Small intestine (tissue), 7 donors: Measurements from ENCODE around the gene AHCYL2. TPM values are rescaled to one million over a fixed set of nuclear protein-coding genes. Genes with fewer than 3 reads are reported as not detected.
"Not testable (repeated sequence)": the region's sequence is repeated elsewhere in the genome, so short reads cannot be mapped to it uniquely, and the experiment has no call there.

Source experiments
- DNase-seq, 2 donors: peaks; one replicate each; pipeline versions ENCODE4 v3.0.0 to v3.0.0-alpha.2; 2013
- FAIRE-seq: peaks from 2 replicates; lab custom pipeline; 2012; peaks lifted over from hg19 to GRCh38; lab: Jason Lieb, UNC
- H3K27ac ChIP-seq, 3 donors: one replicate each; pipeline ENCODE4 v1.5.1; 2013; ENCODE audit warnings: low read length in 2 of 3, mild to moderate bottlenecking in 2 of 3, control low read depth in 1 of 3, inconsistent platforms in 1 of 3, low read depth in 1 of 3, moderate library complexity in 1 of 3
- H3K27me3 ChIP-seq, 3 donors: one replicate each; pipeline ENCODE4 v1.6.1; 2013; ENCODE audit warnings: low read length in 3 of 3, inconsistent platforms in 1 of 3; ENCODE audit not compliant: control insufficient read depth in 3 of 3, insufficient read depth in 3 of 3
- H3K36me3 ChIP-seq, 3 donors: one replicate each; pipeline ENCODE4 v1.6.1; 2013; ENCODE audit warnings: low read length in 3 of 3, inconsistent platforms in 1 of 3, low read depth in 1 of 3, mild to moderate bottlenecking in 1 of 3, moderate library complexity in 1 of 3; ENCODE audit not compliant: control insufficient read depth in 3 of 3, insufficient read depth in 2 of 3
- H3K4me1 ChIP-seq, 3 donors: one replicate each; pipeline ENCODE4 v1.6.1; 2013; ENCODE audit warnings: low read length in 2 of 3, inconsistent platforms in 1 of 3, low read depth in 1 of 3, mild to moderate bottlenecking in 1 of 3, moderate library complexity in 1 of 3; ENCODE audit not compliant: control insufficient read depth in 3 of 3, insufficient read depth in 2 of 3
- H3K4me3 ChIP-seq, 3 donors: one replicate each; pipeline ENCODE4 v1.5.1; 2013; ENCODE audit warnings: low read length in 3 of 3, control low read depth in 1 of 3, inconsistent platforms in 1 of 3, low read depth in 1 of 3, mild to moderate bottlenecking in 1 of 3, moderate library complexity in 1 of 3
- H3K9me3 ChIP-seq, 2 donors: one replicate each; pipeline ENCODE4 v1.6.1; 2013; ENCODE audit warnings: low read depth in 1 of 2, low read length in 1 of 2; ENCODE audit not compliant: control insufficient read depth in 2 of 2, insufficient read depth in 1 of 2
- WGBS, 3 donors: extraction: QIAGEN DNeasy Blood & Tissue Kit; methylation state at CpG; one replicate each; pipeline ENCODE4 v1.1.7; 2013; 5-methylcytosine and 5-hydroxymethylcytosine counted together
- polyA plus RNA-seq, 4 donors: library from polyadenylated mRNA; stranded (reverse) in 3 of 4; unstranded in 1 of 4; fragments of 200-250 nt in 3 of 4; fragments of 120-200 nt in 1 of 4; gene quantifications; one replicate each; pipeline versions ENCODE4 v1.2.1 to v1.2.3, GENCODE V29; 2013
- donor health status: healthy with polysubstance abuse.
- donor health status: control.
- donor health status: control.
- donor health status: Bipolar disorder and iron deficiency.
- donor health status: healthy.

Gene AHCYL2
- polyA plus RNA-seq, 4 donors = 18.2 to 25.4 (median 22.3) TPM

DNA sequence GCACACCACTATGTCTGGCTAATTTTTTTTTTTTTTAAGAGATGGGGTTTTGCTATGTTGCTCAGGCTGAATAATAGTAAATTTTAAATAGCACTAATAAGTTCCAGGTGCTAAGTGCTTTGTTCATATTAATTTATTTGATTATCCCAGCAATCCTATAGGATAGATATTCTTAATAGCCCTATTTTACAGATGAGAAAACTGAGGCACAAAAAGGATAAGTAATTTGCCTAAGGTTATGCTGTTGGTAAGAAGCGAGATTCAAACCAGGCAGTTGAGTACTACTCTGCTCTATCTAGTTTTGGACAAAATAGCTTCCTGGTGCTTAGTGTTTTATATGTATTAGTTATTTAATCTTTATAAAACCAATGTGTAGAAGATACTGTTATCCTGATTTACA lies 136.9 kb downstream of the AHCYL2 start:
- H3K36me3 ChIP-seq = no peaks in the 10 kb centered on the region
- WGBS, 3 donors = 97 to 100% (median 100%) methylated on average over 1 of the region's 1 CpG
- FAIRE-seq (no peak), DNase-seq (no peak)
- H3K27me3 ChIP-seq = no peaks in the 10 kb centered on the region
- H3K9me3 ChIP-seq = no peaks in the 10 kb centered on the region
- H3K27ac ChIP-seq = peak overlapping the region in 1 of 3 donors; percentile 69
- no peak overlapping the region for H3K4me3 ChIP-seq
- H3K4me1 ChIP-seq = peaks cover 0 to 11% (median 2%) of the 10 kb centered on the region in 3 donors

DNA sequence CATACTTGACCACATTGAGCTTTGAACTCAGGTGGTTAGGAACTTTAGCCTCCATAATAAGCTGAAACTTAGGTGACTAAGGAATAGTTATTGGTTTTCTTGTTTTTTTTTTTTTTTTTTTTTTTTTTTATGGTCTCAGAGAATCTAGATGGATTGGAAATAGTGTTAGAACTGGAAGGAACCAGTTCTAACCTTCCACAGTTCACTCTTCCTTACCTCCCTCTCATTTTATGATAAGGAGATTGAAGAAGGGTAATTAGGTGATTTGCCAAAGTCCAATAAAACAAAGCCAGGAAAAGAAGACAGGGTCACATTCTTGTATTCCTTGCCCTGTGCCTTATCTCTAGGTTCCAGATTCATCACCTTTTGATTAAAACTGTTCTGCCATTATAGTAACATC lies 137.7 kb downstream of the AHCYL2 start:
- Histone ChIP-seq H3K9me3 (no peaks in the 10 kb centered on the region), H3K27ac (peak overlapping the region in 1 of 3 donors; percentile 69), H3K4me1 (peaks cover 0 to 14% (median 2%) of the 10 kb centered on the region in 3 donors), H3K36me3 (no peaks in the 10 kb centered on the region), H3K4me3 (no peak overlapping the region), H3K27me3 (no peaks in the 10 kb centered on the region)
- no peak for FAIRE-seq
- peak; percentile 65 to 93 for DNase-seq

DNA sequence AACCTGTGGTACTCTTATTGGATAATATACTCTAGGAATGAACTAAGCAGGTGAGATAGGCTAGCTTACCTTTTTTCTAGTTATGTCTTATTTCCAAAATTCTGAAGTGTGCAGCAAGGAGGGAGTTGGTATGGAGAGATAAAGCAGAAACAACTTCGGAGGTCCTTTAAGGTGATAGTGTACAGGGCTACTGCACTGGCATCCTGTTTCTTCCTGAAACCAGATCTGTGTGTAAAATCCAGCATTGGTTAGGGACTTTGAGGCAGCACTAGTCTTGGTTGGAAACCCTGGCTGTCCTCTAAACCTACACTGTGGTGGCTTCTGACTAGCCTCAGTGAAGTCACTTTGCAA lies 142.5 kb downstream of the AHCYL2 start:
- Histone ChIP-seq H3K27ac (peak overlapping the region; percentile 81 to 87 (median 82)), H3K4me3 (no peak overlapping the region), H3K4me1 (peaks cover 0 to 34% (median 0%) of the 10 kb centered on the region in 3 donors), H3K36me3 (no peaks in the 10 kb centered on the region), H3K9me3 (no peaks in the 10 kb centered on the region), H3K27me3 (no peaks in the 10 kb centered on the region)
- FAIRE-seq (no peak), DNase-seq (no peak)
- 48 to 70% (median 48%) methylated on average over 1 of the region's 1 CpG for WGBS, 3 donors

DNA sequence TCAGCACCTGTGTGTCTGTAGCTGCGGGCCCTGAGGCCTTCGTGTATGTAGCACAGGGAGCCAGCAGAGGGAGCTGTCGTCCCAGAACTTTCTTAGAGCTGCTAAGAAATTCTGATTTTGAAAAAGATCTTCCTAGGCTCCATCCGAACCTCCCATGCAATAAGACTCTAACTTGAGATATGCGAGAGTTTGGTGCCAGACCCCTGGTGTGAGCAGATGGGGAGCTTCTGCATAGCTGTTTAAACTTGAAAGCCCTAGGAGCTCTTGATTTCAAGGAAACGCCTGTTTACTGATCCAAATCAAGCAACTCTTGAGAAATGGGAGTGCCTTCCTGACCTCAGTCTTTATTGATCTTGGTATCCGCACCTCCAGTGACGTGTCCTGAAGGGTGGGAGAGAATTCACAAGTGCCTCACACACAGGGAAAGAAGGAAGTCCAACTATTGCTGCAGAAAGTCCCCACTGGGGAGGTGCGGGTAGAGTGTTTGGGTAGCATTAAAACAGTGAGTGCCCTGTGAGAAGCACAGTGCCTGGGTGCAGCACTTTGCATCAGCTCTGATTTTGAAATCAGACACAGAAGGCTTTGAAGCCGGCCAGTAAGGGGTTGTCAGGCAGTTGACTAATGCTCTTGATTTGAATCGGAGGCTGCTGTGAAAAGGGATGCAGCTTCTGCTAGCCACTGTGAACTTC lies 143.0 kb downstream of the AHCYL2 start:
- Histone ChIP-seq H3K27ac (peak overlapping the region; percentile 82 to 91 (median 87)), H3K4me3 (peak overlapping the region; percentile 27 to 61 (median 30))

DNA sequence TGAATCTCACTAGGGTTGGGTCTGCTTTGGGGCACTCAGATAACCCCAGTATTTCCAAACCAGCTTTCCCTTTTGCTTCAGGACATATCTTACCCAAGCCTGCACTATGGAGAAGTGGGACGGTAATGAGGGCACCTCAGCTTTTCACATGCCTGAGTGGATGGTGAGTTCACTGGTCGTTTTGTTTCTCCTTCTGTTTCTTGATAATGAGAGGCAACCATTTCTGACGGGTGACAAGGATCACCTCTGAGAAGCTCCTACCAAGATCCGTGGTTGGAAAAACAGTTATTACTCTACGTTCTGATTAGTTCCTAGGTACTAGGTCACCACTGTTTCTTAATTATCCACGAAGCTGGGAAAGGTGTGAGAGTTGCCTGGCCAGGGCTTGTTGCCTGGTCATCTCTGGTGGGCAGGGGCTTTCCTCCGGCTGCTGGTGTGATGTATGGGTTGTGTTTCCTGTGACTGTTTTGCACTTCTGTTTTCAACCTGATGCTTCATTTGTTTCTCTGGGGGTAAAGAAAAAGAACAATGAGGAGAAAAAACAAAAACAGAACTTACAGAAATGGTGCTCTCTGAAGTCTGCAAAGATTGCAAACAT lies 143.7 kb downstream of the AHCYL2 start:
- Histone ChIP-seq H3K9me3 (no peaks in the 10 kb centered on the region), H3K27ac (peak overlapping the region; percentile 82 to 91 (median 87)), H3K4me3 (peak overlapping the region; percentile 27 to 61 (median 30)), H3K4me1 (peaks cover 0 to 26% (median 0%) of the 10 kb centered on the region in 3 donors), H3K27me3 (no peaks in the 10 kb centered on the region), H3K36me3 (no peaks in the 10 kb centered on the region)
- no peak for DNase-seq
- WGBS, 3 donors = 11 to 40% (median 13%) methylated on average over 7 of the region's 7 CpGs
- no peak for FAIRE-seq

More for the DNA sequence above, 143.0 kb downstream of the AHCYL2 start:
- no peaks in the 10 kb centered on the region for H3K36me3 ChIP-seq
- FAIRE-seq = no peak
- 2 to 11% (median 7%) methylated on average over 11 of the region's 11 CpGs for WGBS, 3 donors
- no peaks in the 10 kb centered on the region for H3K27me3 ChIP-seq
- DNase-seq = peak; percentile 92 to 98
- H3K4me1 ChIP-seq = peaks cover 0 to 30% (median 0%) of the 10 kb centered on the region in 3 donors
- no peaks in the 10 kb centered on the region for H3K9me3 ChIP-seq

DNA sequence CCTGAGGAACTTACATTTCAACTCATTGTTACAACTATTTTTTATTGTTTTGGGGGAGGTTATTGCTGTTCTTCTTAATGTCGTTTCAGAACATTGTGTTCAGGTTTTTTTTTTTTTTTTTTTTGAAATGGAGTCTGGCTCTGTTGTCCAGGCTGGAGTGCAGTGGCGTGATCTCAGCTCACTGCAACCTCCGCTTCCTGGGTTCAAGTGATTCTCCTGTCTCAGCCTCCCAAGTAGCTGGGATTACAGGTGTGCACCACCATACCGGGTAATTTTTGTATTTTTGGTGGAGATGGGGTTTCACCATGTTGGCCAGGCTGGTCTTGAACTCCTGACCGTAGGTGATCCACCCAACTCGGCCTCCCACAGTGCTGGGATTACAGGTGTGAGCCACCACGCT lies 144.6 kb downstream of the AHCYL2 start:
- not testable (repeated sequence) for DNase-seq, FAIRE-seq, H3K4me3 ChIP-seq

DNA sequence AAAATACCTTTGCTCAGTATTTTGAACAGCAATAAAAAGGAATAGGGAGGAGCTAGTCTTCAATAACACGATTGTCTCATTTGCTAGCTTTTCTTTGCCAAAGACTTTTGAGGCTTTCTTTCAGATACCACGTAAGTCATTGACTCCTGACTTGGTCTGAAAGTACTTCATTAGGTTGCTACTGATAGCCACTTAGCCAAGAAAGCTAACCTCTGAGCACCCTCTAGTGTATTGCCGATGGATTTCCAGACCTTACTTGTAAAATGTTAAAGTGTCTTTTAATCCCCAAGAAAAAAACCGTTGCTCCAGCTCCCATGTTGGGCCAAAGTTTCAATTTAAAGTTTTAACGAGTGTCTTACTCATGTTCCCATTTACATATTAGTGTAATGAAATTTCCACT lies 146.0 kb downstream of the AHCYL2 start:
- H3K27ac ChIP-seq = peak overlapping the region in 1 of 3 donors; percentile 27
- FAIRE-seq = no peak
- WGBS, 3 donors = 13 to 50% (median 33%) methylated on average over 5 of the region's 5 CpGs

More for the DNA sequence above, 144.6 kb downstream of the AHCYL2 start:
- not testable (repeated sequence) for H3K27me3 ChIP-seq, H3K27ac ChIP-seq, H3K9me3 ChIP-seq, H3K36me3 ChIP-seq
- WGBS, 3 donors = 90 to 92% (median 91%) methylated on average over 7 of the region's 7 CpGs
- H3K4me1 ChIP-seq = peaks cover 0 to 26% (median 0%) of the 10 kb centered on the region in 3 donors

DNA sequence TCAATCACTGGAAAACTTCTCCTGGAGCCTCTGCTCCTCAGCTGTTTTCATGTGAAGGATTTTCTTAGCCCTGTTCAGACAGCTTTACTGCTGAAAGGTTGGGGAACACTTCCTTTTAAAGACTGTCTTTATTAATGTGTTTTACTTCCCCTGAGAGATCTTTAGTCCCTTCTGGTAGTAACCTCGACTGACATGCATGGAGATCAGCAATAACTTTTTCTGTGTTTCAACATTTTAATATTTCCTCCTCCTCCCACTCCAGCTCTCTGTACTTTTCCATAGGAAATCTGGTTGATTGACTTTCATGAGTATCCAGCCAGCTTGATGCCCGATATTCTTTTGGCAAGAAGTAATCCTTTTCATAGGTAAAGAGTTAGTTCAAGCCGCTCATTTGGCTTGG lies 146.7 kb downstream of the AHCYL2 start:
- 69 to 77% (median 74%) methylated on average over 3 of the region's 3 CpGs for WGBS, 3 donors
- Histone ChIP-seq H3K9me3 (no peaks in the 10 kb centered on the region), H3K36me3 (no peaks in the 10 kb centered on the region), H3K4me1 (peaks cover 0 to 29% (median 3%) of the 10 kb centered on the region in 3 donors), H3K27ac (peak overlapping the region in 1 of 3 donors; percentile 27), H3K4me3 (no peak overlapping the region), H3K27me3 (no peaks in the 10 kb centered on the region)
- DNase-seq (no peak), FAIRE-seq (no peak)

More for the DNA sequence above, 146.0 kb downstream of the AHCYL2 start:
- Histone ChIP-seq H3K4me1 (peaks cover 0 to 26% (median 3%) of the 10 kb centered on the region in 3 donors), H3K36me3 (no peaks in the 10 kb centered on the region), H3K4me3 (peak overlapping the region in 1 of 3 donors; percentile 5), H3K9me3 (no peaks in the 10 kb centered on the region), H3K27me3 (no peaks in the 10 kb centered on the region)
- peak; percentile 50 to 73 for DNase-seq
